IMR-90 (cell line): ENCODE measurements around the gene DIAPH2. TPM values are rescaled to one million over a fixed set of nuclear protein-coding genes. Genes with fewer than 3 reads are reported as not detected.

Source experiments
- ATAC-seq: fragments of 200-7000 bp; cut with Tn5 transposase; 2 replicates; pipeline ENCODE4 v1.9.1; 2020; ENCODE audit warnings: low read depth, mild to moderate bottlenecking, moderate library complexity
- BruUV-seq: library from RNA; stranded (reverse); fragments of 400-500 nt; replicated peaks from 2 replicates; lab custom pipeline; 2021; lab: Mats Ljungman, UMichigan
- CTCF ChIA-PET: fragments of 300-600 bp; formaldehyde crosslinking; extraction: SDS; loops from one replicate; lab custom pipeline; 2021; ENCODE audit warnings: antibody characterized with exemption; lab: Yijun Ruan, JAX
- POLR2A ChIA-PET: fragments of 300-600 bp; sonication (Branson Sonifier 250); formaldehyde crosslinking; loops from one replicate; lab custom pipeline; 2022; ENCODE audit warnings: antibody characterized with exemption; ENCODE audit not compliant: unreplicated experiment; lab: Charles Lee
- DNase-seq: peaks from one replicate; pipeline ENCODE4 v3.0.0; 2013
- H2AFZ ChIP-seq: replicated peaks from 2 replicates; pipeline ENCODE3; 2013; ENCODE audit warnings: low read length, mild to moderate bottlenecking; ENCODE audit not compliant: poor library complexity
- H2AK5ac ChIP-seq: 2 replicates; pipeline ENCODE4 v1.6.1; 2013; ENCODE audit warnings: low read depth, low read length, inconsistent platforms
- H2AK9ac ChIP-seq: replicated peaks from 2 replicates; pipeline ENCODE3; 2013; ENCODE audit warnings: mild to moderate bottlenecking, low read depth, low read length, moderate library complexity; ENCODE audit not compliant: poor library complexity
- H2BK120ac ChIP-seq: 2 replicates; pipeline ENCODE4 v1.6.1; 2013; ENCODE audit warnings: low read depth, low read length, inconsistent platforms
- H2BK15ac ChIP-seq: 3 replicates; pipeline ENCODE4 v1.6.1; 2013; ENCODE audit warnings: low read depth, low read length, inconsistent platforms
- H2BK20ac ChIP-seq: 2 replicates; pipeline ENCODE4 v1.6.1; 2013; ENCODE audit warnings: low read depth, mild to moderate bottlenecking, inconsistent platforms, low read length, moderate library complexity
- H2BK5ac ChIP-seq: 2 replicates; pipeline ENCODE4 v1.6.1; 2013; ENCODE audit warnings: mild to moderate bottlenecking, low read depth, low read length, inconsistent platforms; ENCODE audit not compliant: poor library complexity, severe bottlenecking
- H3K14ac ChIP-seq: replicated peaks from 2 replicates; pipeline ENCODE4 v1.6.1; 2013; ENCODE audit warnings: low read depth, low read length, inconsistent platforms
- H3K18ac ChIP-seq: 2 replicates; pipeline ENCODE4 v1.6.1; 2013; ENCODE audit warnings: low read depth, low read length, control low read depth
- H3K23ac ChIP-seq: 2 replicates; pipeline ENCODE4 v1.6.1; 2013; ENCODE audit warnings: low read depth, low read length, inconsistent platforms
- H3K27ac ChIP-seq: 2 replicates; pipeline ENCODE4 v1.5.1; 2013; ENCODE audit warnings: mild to moderate bottlenecking, control low read depth, low read length; ENCODE audit not compliant: insufficient read depth
- H3K27me3 ChIP-seq: 2 replicates; pipeline ENCODE4 v1.6.1; 2013; ENCODE audit warnings: low read length; ENCODE audit not compliant: control insufficient read depth, insufficient read depth
- H3K36me3 ChIP-seq: 2 replicates; pipeline ENCODE4 v1.6.1; 2013; ENCODE audit warnings: low read length, mixed read lengths; ENCODE audit not compliant: control insufficient read depth, insufficient read depth
- H3K4ac ChIP-seq: 2 replicates; pipeline ENCODE4 v1.6.1; 2013; ENCODE audit warnings: low read depth, low read length, inconsistent platforms
- H3K4me1 ChIP-seq: 2 replicates; pipeline ENCODE4 v1.6.1; 2013; ENCODE audit warnings: low read length, mixed read lengths; ENCODE audit not compliant: control insufficient read depth, insufficient read depth
- H3K4me2 ChIP-seq: 2 replicates; pipeline ENCODE4 v1.6.1; 2013; ENCODE audit warnings: low read depth, mild to moderate bottlenecking, control low read depth, low read length, moderate library complexity
- H3K4me3 ChIP-seq: 2 replicates; pipeline ENCODE4 v1.5.1; 2013; ENCODE audit warnings: low read depth, mild to moderate bottlenecking, control low read depth, low read length, moderate library complexity; ENCODE audit not compliant: insufficient read depth
- H3K56ac ChIP-seq: 2 replicates; pipeline ENCODE4 v1.6.1; 2013; ENCODE audit warnings: low read length, inconsistent platforms; ENCODE audit not compliant: insufficient read depth; ENCODE audit errors: extremely low read depth
- H3K79me1 ChIP-seq, 2 experiments: 2 replicates each; pipeline ENCODE4 v1.6.1; 2013; ENCODE audit warnings: low read length in 2 of 2, inconsistent platforms in 1 of 2, low read depth in 1 of 2
- H3K9ac ChIP-seq: 2 replicates; pipeline ENCODE4 v1.6.1; 2013; ENCODE audit warnings: low read depth, low read length, control low read depth
- H3K9me1 ChIP-seq: 2 replicates; pipeline ENCODE4 v1.6.1; 2013; ENCODE audit warnings: low read length, inconsistent platforms; ENCODE audit not compliant: insufficient read depth
- H3K9me3 ChIP-seq: 2 replicates; pipeline ENCODE4 v1.6.1; 2013; ENCODE audit warnings: low read length; ENCODE audit not compliant: control insufficient read depth, insufficient read depth
- H4K20me1 ChIP-seq: 2 replicates; pipeline ENCODE4 v1.6.1; 2013; ENCODE audit warnings: low read length, inconsistent platforms; ENCODE audit not compliant: insufficient read depth
- H4K5ac ChIP-seq: 2 replicates; pipeline ENCODE4 v1.6.1; 2013; ENCODE audit warnings: mild to moderate bottlenecking, low read depth, low read length, control low read depth
- H4K8ac ChIP-seq, 2 experiments: 2 replicates each; pipeline ENCODE4 v1.6.1; 2013; ENCODE audit warnings: low read depth in 2 of 2, low read length in 2 of 2, control low read depth in 1 of 2, inconsistent platforms in 1 of 2
- H4K91ac ChIP-seq: 2 replicates; pipeline ENCODE4 v1.6.1; 2013; ENCODE audit warnings: low read depth, low read length, inconsistent platforms; ENCODE audit not compliant: insufficient read depth
- BHLHE40 ChIP-seq: fragments of 150-350 bp; IDR thresholded peaks from 2 replicates; pipeline ENCODE4 v1.6.1; 2016; ENCODE audit warnings: mild to moderate bottlenecking, low read depth, low read length
- CEBPB ChIP-seq: IDR thresholded peaks from 2 replicates; pipeline ENCODE4 v1.6.1; 2012; ENCODE audit warnings: low read depth, low read length, improper control_type of control experiment
- CHD1 ChIP-seq: IDR thresholded peaks from 2 replicates; pipeline ENCODE4 v1.6.1; 2012; ENCODE audit warnings: low read depth, low read length, improper control_type of control experiment
- MAFK ChIP-seq: IDR thresholded peaks from 2 replicates; pipeline ENCODE4 v1.6.1; 2012; ENCODE audit warnings: low read depth, low read length, improper control_type of control experiment
- MXI1 ChIP-seq: IDR thresholded peaks from 2 replicates; pipeline ENCODE4 v1.6.1; 2012; ENCODE audit warnings: low read depth, mild to moderate bottlenecking, low read length, moderate library complexity, borderline replicate concordance
- NFE2L2 ChIP-seq: fragments of 150-350 bp; IDR thresholded peaks from 2 replicates; pipeline ENCODE4 v1.6.1; 2016; ENCODE audit warnings: low read depth, mild to moderate bottlenecking, low read length
- POLR2A ChIP-seq: IDR thresholded peaks from 2 replicates; pipeline ENCODE4 v1.6.1; 2012; ENCODE audit warnings: mild to moderate bottlenecking, low read depth, low read length
- RAD21 ChIP-seq: IDR thresholded peaks from 2 replicates; pipeline ENCODE4 v1.6.1; 2012; ENCODE audit warnings: low read length, improper control_type of control experiment
- RCOR1 ChIP-seq: IDR thresholded peaks from 2 replicates; pipeline ENCODE4 v1.6.1; 2012; ENCODE audit warnings: mild to moderate bottlenecking, low read length, improper control_type of control experiment; ENCODE audit not compliant: insufficient replicate concordance
- SMC3 ChIP-seq: fragments of 150-350 bp; IDR thresholded peaks from 2 replicates; pipeline ENCODE4 v1.6.1; 2016; ENCODE audit warnings: low read depth, mild to moderate bottlenecking, antibody characterized with exemption, low read length, moderate library complexity
- WGBS, 2 experiments: methylation state at CpG; one replicate each; pipeline versions ENCODE4 v1.1.5 to v1.1.7; 2013; ENCODE audit warnings: missing lambda C conversion rate in 2 of 2; ENCODE audit not compliant: insufficient read length in 1 of 2; ENCODE audit errors: extremely low coverage in 2 of 2; 5-methylcytosine and 5-hydroxymethylcytosine counted together
- dilution Hi-C: fragments of 300-500 bp; cut with HindIII; formaldehyde crosslinking; loops from one replicate; pipeline ENCODE4 v1.14.3; 2018; ENCODE audit warnings: low sequenced_read_pairs; ENCODE audit not compliant: unreplicated experiment
- in situ Hi-C: fragments of 300-500 bp; cut with MboI; formaldehyde crosslinking; loops from 3 replicates; pipeline ENCODE4 v1.14.3; 2019; ENCODE audit warnings: low sequenced_read_pairs, inconsistent platforms, mixed read lengths
- intact Hi-C: fragments of 100-400 bp; cut with micrococcal nuclease; formaldehyde crosslinking; loops from 2 replicates; pipeline ENCODE4 v1.10.0; 2022
- polyA plus RNA-seq, 3 experiments: library from polyadenylated mRNA; depleted of rRNA; stranded (reverse); fragments of >200 nt; gene quantifications; 2 replicates each; pipeline ENCODE4 v1.2.3, GENCODE V29; 2012; ENCODE audit warnings: low replicate concordance in 1 of 3
- total RNA-seq: library from RNA; depleted of rRNA; stranded (reverse); fragments of >200 nt; gene quantifications from 2 replicates; pipeline ENCODE4 v1.2.3, GENCODE V29; 2012
- TF ChIP-seq, protein P1 (sequence below): fragments of 150-350 bp; IDR thresholded peaks from 2 replicates; pipeline ENCODE4 v1.6.1; 2017; ENCODE audit warnings: mild to moderate bottlenecking, antibody characterized with exemption, low read length, low read depth
- TF ChIP-seq, protein P2 (sequence below): fragments of 150-350 bp; IDR thresholded peaks from 2 replicates; pipeline ENCODE4 v1.6.1; 2016; ENCODE audit warnings: low read depth, mild to moderate bottlenecking, low read length, moderate library complexity, borderline replicate concordance

DIAPH2 gene
- total and polyA plus RNA-seq, 2 of the 4 experiments (the other 2 are of a cell fraction), result 3.6 to 19.9 TPM

DNA sequence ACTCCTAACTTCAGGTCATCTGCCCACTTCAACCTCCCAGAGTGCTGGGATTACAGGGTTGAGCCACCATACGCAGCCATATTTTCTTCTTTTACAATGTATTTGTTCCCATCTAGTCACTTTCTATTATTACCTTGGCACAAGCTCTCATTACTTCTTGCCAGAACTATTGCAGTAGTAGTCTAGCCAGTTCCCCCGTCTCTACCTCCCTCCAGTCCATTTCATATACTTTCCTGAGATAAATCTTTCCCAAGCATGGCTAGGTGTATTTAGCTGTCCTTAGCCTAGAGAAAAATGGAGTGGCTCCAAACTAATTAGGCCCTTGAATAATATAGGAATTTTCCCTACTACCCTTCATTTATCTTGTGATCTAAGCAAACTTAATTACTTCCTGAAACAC, 611.3 kb downstream of the DIAPH2 start:
- Histone ChIP-seq H4K20me1 (no peaks in the 10 kb centered on the region), H3K23ac (no peak overlapping the region), H4K8ac (no peak overlapping the region), H2BK120ac (no peak overlapping the region), H3K4me1 (no peaks in the 10 kb centered on the region), H4K5ac (no peak overlapping the region), H2BK20ac (no peak overlapping the region), H3K9ac (no peak overlapping the region), H3K4ac (no peak overlapping the region), H2AK5ac (no peak overlapping the region), H3K4me3 (no peak overlapping the region), H3K14ac (no peak overlapping the region), H3K9me3 (no peaks in the 10 kb centered on the region), H3K79me1 (no peaks in the 10 kb centered on the region), H3K27me3 (no peaks in the 10 kb centered on the region), H4K91ac (no peak overlapping the region), H2BK5ac (no peak overlapping the region), H2AFZ (no peak overlapping the region), H3K9me1 (no peaks in the 10 kb centered on the region), H2BK15ac (no peak overlapping the region), H3K27ac (no peak overlapping the region), H3K4me2 (no peak overlapping the region), H2AK9ac (no peak overlapping the region), H3K18ac (no peak overlapping the region), H3K36me3 (no peaks in the 10 kb centered on the region), H3K56ac (no peak overlapping the region)
- BruUV-seq, result no TSS peak
- in situ Hi-C loops (no loop called here), dilution Hi-C loops (no loop called here), intact Hi-C loops (no loop called here)
- TF ChIP-seq RCOR1 (no peak), CHD1 (no peak), BHLHE40 (no peak), NFE2L2 (no peak), POLR2A (no peak), CEBPB (no peak), MAFK (no peak), RAD21 (no peak), SMC3 (no peak), MXI1 (no peak)
- TF ChIP-seq, protein P1, sequence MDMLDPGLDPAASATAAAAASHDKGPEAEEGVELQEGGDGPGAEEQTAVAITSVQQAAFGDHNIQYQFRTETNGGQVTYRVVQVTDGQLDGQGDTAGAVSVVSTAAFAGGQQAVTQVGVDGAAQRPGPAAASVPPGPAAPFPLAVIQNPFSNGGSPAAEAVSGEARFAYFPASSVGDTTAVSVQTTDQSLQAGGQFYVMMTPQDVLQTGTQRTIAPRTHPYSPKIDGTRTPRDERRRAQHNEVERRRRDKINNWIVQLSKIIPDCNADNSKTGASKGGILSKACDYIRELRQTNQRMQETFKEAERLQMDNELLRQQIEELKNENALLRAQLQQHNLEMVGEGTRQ, result no peak
- TF ChIP-seq, protein P2, sequence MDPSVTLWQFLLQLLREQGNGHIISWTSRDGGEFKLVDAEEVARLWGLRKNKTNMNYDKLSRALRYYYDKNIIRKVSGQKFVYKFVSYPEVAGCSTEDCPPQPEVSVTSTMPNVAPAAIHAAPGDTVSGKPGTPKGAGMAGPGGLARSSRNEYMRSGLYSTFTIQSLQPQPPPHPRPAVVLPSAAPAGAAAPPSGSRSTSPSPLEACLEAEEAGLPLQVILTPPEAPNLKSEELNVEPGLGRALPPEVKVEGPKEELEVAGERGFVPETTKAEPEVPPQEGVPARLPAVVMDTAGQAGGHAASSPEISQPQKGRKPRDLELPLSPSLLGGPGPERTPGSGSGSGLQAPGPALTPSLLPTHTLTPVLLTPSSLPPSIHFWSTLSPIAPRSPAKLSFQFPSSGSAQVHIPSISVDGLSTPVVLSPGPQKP, result no peak
- CTCF ChIA-PET, result no interaction called here
- ATAC-seq (no peak), DNase-seq (no peak)
- 71% methylated on average over 1 of the region's 2 CpGs; no CpG with 5 or more reads in 1 of the 2 experiments for WGBS, 2 experiments
- POLR2A ChIA-PET, result no interaction called here
